Head of caudate nucleus (tissue), 42 donors: ENCODE results near the gene DLG2.

Source experiments
- DNase-seq, 42 donors: peaks; one replicate each; pipeline versions ENCODE4 v3.0.0 to v3.0.0-alpha.2; 2020 to 2021; ENCODE audit warnings: mixed read lengths in 7 of 42
- intact Hi-C: fragments of 100-400 bp; cut with DNase I; formaldehyde crosslinking; loops from one replicate; pipeline ENCODE4 v1.15.0; 2022

Gene DLG2

DNA sequence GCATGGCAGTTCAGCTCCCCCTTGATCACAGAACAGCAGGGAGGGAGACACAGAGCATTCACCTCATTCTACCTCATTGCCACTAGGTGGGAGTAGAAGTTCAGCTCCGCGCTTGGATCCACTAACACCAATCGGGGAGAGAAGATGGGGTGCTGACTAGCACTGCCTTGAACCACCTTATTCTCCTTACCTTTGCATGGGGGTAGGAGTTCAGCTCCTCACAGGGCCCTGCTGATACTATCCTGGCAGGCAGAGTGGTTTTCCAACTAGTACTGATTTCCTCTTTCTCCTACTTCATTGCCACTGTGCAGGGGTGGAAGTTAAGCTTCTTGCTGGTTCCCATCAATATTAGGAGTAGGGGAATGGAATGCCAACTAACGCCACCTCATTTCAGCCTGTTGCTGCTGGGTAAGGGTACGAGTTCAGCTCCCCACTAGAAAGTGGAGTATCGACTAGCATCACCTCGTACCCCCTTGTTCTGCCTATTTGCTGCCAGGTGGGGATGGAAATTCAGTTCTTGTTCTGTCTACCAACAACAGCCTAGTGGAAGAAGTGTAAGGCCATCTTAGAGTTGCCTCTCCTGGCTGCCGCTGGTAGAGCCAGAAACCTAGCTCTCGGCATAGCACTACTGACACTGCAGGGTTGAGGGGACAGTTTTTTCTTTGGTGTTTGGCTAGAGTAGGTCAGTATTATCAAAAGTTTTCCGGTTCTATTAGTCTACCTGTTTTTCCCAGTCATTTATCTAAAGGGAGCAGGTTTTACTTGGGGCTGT is 1790.1 kb downstream of the DLG2 start:
- intact Hi-C loops, result loop anchor here (5.0 to 10.0 kb wide), 2 partner anchors 425 to 548 kb away; no protein-coding TSS in a partner anchor
- DNase-seq, result peak; percentile 27 to 87 (median 68)

DNA sequence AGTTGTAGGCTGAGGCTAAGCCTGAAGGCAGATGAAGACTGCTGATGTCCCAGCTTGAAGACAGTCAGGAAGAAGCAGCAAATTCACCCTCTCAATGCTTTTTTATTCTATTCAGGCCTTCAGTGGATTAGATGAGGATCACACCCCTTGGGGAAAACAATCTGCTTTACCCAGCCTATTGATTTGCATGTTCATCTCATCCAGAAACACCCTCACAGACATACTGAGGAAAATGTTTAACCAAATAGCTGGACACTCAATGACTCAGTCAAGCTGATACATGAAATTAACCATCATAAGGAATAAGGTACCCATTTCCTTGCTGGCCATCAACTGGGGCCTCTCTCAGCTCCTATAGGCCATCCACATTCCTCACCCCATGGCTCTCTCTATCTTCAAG is 1791.1 kb downstream of the DLG2 start:
- no peak for DNase-seq
- intact Hi-C loops, result loop anchor here (5.0 to 10.0 kb wide), 2 partner anchors 426 to 549 kb away; no protein-coding TSS in a partner anchor

DNA sequence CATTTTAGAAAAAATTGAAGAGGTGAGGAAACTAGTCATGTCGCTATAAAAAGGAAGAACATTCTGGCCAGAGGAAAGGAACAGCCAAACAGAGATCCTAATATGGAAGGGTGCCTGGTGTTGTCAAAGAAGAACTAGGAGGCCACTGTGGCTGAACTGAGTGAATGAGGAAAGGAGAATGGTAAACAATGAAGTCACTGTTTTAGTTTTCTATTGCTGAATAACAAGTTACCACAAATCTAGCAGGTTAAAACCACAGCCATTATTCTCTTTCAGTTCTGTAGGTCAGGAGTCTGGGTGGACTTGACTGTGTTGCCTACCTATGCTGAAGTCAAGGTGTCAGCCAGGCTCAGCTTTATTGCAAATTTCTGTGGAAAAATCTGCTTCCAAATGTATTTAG is 1791.7 kb downstream of the DLG2 start:
- intact Hi-C loops, result loop anchor here (5.0 to 10.0 kb wide), 2 partner anchors 427 to 549 kb away; no protein-coding TSS in a partner anchor
- peak in 2 of 42 donors; percentile 32 for DNase-seq

DNA sequence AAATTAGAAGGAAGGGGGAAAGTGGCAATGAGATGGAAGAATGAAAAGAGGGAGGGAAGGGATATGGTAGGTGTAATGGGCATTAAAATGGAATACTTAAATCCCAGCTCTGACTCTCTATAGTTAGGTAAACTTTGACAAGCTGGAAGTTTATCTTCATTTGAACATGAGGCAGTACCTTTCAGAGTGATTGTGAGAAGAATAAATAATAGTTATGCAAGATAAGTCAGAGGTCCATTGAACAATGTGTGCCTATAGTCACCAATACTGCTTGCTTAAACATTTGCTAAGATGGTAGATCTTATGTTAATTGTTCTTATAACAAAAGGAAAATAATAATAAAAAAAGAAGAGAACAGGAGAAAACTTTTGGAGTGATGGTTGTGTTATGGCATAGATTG is 1795.2 kb downstream of the DLG2 start:
- intact Hi-C loops, result loop anchor here (10.0 kb wide), 1 partner anchor 553 kb away; no protein-coding TSS in a partner anchor
- no peak for DNase-seq

- intact Hi-C loops, result loop anchor here (10.0 kb wide), 1 partner anchor 697 kb away; no protein-coding TSS in a partner anchor
- peak in 2 of 42 donors; percentile 20 to 50 for DNase-seq
Measured at GRCh38 chr11:83827940-83828554, 1799.1 kb downstream of the DLG2 start.

- intact Hi-C loops, result loop anchor here (10.0 kb wide), 1 partner anchor 697 kb away; no protein-coding TSS in a partner anchor
- no peak for DNase-seq
Measured at GRCh38 chr11:83827520-83827919, 1799.6 kb downstream of the DLG2 start.

- DNase-seq, result no peak
- intact Hi-C loops, result loop anchor here (10.0 kb wide), 1 partner anchor 699 kb away; no protein-coding TSS in a partner anchor
Measured at GRCh38 chr11:83826078-83826477, 1801.1 kb downstream of the DLG2 start.

DNA sequence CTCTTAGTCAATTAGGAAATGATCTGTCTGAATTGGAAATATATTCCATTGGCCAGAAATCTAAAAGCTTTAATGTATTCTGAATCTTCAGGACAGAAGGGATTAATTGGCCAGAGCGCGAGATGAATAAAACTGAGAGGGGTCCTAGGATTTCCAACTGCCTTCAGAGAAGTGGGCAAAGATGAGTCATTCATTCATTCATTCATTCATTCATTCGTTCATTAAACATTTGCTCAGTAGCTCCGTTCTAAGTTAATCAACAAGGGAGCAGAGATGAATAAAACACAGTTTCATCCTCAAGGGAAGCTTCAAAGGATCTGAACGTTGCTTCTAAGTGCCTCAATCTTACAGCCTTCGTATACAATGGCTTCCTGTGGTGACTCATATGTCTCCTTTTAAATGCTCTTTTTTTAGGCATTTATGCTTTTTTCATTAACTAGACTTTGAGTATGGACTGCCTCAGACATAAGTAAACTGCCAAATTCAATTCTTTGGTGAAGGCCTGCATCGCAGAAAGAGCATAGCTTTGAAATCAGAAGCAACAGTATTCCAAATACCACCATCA is 1803.6 kb downstream of the DLG2 start:
- DNase-seq, result no peak
- intact Hi-C loops, result loop anchor here (10.0 kb wide), 1 partner anchor 701 kb away; no protein-coding TSS in a partner anchor

- intact Hi-C loops, result loop anchor here (5.0 to 10.0 kb wide), 2 partner anchors 528 to 705 kb away; no protein-coding TSS in a partner anchor
- peak in 8 of 42 donors; percentile 19 to 69 (median 51) for DNase-seq
Measured at GRCh38 chr11:83819931-83820549, 1807.1 kb downstream of the DLG2 start.

- no peak for DNase-seq
- intact Hi-C loops, result loop anchor here (5.0 kb wide), 1 partner anchor 526 kb away; no protein-coding TSS in a partner anchor
Measured at GRCh38 chr11:83818349-83818748, 1808.8 kb downstream of the DLG2 start.

DNA sequence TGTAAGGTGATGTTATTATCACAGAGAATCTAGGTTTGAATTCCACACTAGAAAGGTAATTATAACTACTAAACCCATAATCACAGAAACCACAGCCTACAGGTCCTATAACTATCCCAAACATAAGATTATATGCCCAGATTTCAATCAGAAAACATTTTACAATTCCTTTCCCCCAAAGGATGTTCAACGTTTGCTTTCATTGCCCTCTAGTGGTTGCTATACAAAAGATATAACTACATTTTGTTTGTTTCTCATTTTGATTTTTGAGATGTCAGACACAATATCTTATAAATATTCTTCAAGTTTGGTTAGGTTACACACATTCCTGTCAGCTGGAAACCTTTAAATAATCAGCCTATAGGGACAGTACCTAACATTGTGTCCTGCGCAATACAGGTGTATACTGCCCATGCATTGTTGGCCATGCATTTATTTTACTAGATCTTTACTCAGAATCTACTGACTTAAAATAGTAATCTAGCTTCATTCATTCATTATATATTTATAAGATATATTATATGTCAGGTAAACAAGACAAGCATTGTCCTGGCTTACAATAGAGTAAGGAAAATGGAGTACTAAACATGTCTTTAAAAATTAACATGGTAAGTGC is 1810.5 kb downstream of the DLG2 start:
- intact Hi-C loops, result loop anchor here (5.0 kb wide), 1 partner anchor 524 kb away; no protein-coding TSS in a partner anchor
- DNase-seq, result no peak

DNA sequence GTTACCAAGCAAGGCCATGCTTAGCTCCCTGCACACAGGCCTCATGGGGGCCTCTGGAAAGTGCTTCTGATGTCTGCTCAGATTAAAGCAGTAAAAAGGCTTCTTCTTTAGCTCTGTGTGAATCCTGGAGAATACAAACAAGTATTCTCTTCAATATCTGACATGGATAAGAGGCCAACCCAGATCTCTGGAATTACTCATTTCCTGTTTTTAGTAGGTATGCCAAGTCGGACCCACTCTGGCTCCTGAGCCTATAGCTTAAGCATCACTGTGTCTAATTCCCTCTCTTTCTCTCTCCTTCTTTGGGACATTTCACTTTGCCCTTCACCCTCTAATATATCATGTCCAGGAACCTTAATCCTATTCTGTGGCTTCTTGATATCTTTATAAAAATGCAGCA is 1811.4 kb downstream of the DLG2 start:
- no peak for DNase-seq
- intact Hi-C loops, result loop anchor here (5.0 kb wide), 1 partner anchor 523 kb away; no protein-coding TSS in a partner anchor

- intact Hi-C loops, result no loop called here
- peak in 3 of 42 donors; percentile 27 to 34 (median 31) for DNase-seq
Measured at GRCh38 chr11:83813296-83813695, 1813.8 kb downstream of the DLG2 start.

- intact Hi-C loops, result no loop called here
- DNase-seq, result no peak
Measured at GRCh38 chr11:83809274-83809673, 1817.9 kb downstream of the DLG2 start.

GRCh38 chr11:83801799-83802198 is 1825.3 kb downstream of the DLG2 start:
- intact Hi-C loops, result no loop called here
- DNase-seq, result no peak

DNA sequence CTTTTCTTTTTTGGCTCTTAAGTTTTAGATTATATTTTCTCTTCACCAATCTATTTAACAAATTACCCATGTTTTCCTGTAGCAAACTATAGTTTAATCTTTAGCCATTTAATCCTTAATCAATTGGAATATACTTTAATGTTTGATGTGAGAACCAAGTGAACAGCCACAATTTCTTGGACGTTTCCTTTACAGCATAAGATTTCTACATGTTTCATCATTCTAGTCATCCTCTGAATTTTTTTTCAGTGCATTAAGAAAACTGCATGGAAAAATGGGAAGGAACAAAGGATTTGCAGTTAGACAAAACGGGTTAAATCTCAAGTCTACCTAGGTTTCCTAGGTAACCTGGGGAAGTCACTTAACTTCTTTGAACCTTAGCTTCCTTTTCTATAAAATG is 1833.8 kb downstream of the DLG2 start:
- intact Hi-C loops, result no loop called here
- DNase-seq, result no peak

DNA sequence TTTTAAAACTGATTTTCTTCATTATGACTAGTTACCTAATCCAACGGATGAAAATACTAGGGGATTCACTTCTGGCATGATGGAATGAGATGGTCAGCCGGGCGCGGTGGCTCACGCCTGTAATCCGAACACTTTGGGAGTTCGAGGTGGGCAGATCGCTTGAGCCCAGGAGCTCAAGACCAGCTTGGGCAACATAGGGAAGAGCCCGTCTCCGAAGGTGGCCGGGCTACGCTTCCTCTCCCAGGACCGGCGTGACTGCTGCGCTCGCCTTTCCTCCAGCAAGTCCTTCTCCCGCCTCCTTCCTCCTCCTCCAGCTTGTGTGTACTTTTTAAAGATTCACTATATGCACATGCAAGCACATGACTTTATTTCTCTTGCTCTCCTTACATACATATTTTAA is 1835.6 kb downstream of the DLG2 start:
- intact Hi-C loops, result no loop called here
- DNase-seq, result no peak

- intact Hi-C loops, result no loop called here
Measured at GRCh38 chr11:83785942-83786341, 1841.2 kb downstream of the DLG2 start.

GRCh38 chr11:83784419-83784818 is 1842.7 kb downstream of the DLG2 start:
- no peak for DNase-seq
- intact Hi-C loops, result no loop called here

More at GRCh38 chr11:83785942-83786341, 1841.2 kb downstream of the DLG2 start:
- no peak for DNase-seq
